MCF 10A (cell line): ENCODE data around the gene RAD51B. TPM values are rescaled to one million over a fixed set of nuclear protein-coding genes. Genes with fewer than 3 reads are reported as not detected.

Source experiments
- BruUV-seq: library from RNA; stranded (reverse); fragments of 400-500 nt; replicated peaks from 2 replicates; lab custom pipeline; 2021; lab: Mats Ljungman, UMichigan
- CTCF ChIA-PET: fragments of 300-600 bp; sonication (Branson Sonifier 250); formaldehyde crosslinking; extraction: SDS; loops from one replicate; lab custom pipeline; 2021; ENCODE audit warnings: antibody characterized with exemption, inconsistent platforms; lab: Yijun Ruan, JAX
- POLR2A ChIA-PET: fragments of 300-600, 350-650 bp; sonication (Branson Sonifier 250); formaldehyde crosslinking; extraction: SDS; loops from one replicate; lab custom pipeline; 2020; ENCODE audit warnings: antibody characterized with exemption, inconsistent platforms; lab: Yijun Ruan, JAX
- DNase-seq: peaks from one replicate; pipeline ENCODE4 v3.0.0-alpha.2; 2018; ENCODE audit not compliant: unreplicated experiment
- H3K27ac Mint-ChIP-seq: one replicate; pipeline ENCODE4 v1.8.0; 2022; ENCODE audit warnings: mild to moderate bottlenecking, low read depth, mixed read lengths; ENCODE audit not compliant: unreplicated experiment
- H3K27me3 Mint-ChIP-seq: one replicate; pipeline ENCODE4 v1.8.0; 2022; ENCODE audit warnings: mixed read lengths; ENCODE audit not compliant: insufficient read depth, unreplicated experiment
- H3K36me3 Mint-ChIP-seq: one replicate; pipeline ENCODE4 v1.8.0; 2022; ENCODE audit warnings: mild to moderate bottlenecking, moderate library complexity, mixed read lengths; ENCODE audit not compliant: insufficient read depth, unreplicated experiment
- H3K4me1 Mint-ChIP-seq: one replicate; pipeline ENCODE4 v1.8.0; 2022; ENCODE audit warnings: mixed read lengths; ENCODE audit not compliant: insufficient read depth, unreplicated experiment
- H3K4me3 Mint-ChIP-seq: one replicate; pipeline ENCODE4 v1.8.0; 2022; ENCODE audit warnings: mild to moderate bottlenecking, moderate library complexity, mixed read lengths; ENCODE audit not compliant: unreplicated experiment
- H3K9me3 Mint-ChIP-seq: one replicate; pipeline ENCODE4 v1.8.0; 2022; ENCODE audit warnings: mixed read lengths; ENCODE audit not compliant: unreplicated experiment
- intact Hi-C: fragments of 100-400 bp; cut with micrococcal nuclease; formaldehyde crosslinking; loops from 2 replicates; pipeline ENCODE4 v1.14.1; 2022
- total RNA-seq: library from RNA; stranded (reverse); gene quantifications from 2 replicates; pipeline ENCODE4 v1.2.3, GENCODE V29; 2022
- TF ChIP-seq, protein P1 (sequence below): fragments of 200-600 bp; IDR thresholded peaks from one replicate; pipeline ENCODE4 v1.8.0; 2022; ENCODE audit warnings: antibody characterized with exemption, mild to moderate bottlenecking; ENCODE audit not compliant: unreplicated experiment

RAD51B gene
- total RNA-seq, 1 experiment from 2014 or later: 14.6 TPM

DNA sequence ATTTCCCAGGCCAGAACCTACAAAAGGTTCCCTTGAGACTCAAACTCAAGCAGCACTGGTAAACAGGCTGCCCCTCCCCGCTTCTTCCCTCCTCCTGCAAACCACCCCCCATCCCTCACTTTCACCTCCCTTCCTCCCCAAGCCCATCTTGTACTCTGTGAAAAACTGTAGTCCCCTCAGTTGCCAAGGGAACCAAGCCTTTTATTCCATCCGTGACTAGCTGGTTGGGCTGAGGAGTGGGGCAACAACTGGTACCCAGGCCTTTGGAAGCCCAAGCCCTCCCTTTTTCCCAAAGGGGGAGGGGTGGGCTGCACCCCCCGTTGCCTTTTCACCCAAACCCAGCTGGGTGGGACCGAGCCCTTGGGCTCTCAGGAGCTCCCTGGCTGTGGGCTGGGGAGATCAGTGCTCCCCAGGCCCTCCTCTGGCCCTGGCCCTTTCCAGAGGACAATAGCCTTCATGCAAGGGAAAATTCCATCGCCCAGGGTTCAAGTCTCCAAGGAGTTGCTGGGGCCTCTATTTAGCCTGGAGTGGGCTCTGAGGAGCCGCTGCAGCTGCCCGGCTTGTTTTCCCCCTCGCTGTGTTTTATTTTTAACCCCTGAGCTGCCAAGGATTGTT is 911.3 kb downstream of the RAD51B start:
- Mint-ChIP-seq H3K36me3 (no peaks in the 10 kb centered on the region), H3K9me3 (no peaks in the 10 kb centered on the region), H3K4me1 (no peaks in the 10 kb centered on the region), H3K4me3 (no peak overlapping the region), H3K27ac (no peak overlapping the region), H3K27me3 (no peaks in the 10 kb centered on the region)
- intact Hi-C loops: no loop called here
- no TSS peak for BruUV-seq
- POLR2A ChIA-PET: interaction anchor here (0.6 to 1.4 kb wide), 2 partner anchors 11 to 211 kb away, joined by 3 read pairs; no protein-coding TSS in a partner anchor
- CTCF ChIA-PET: no interaction called here
- DNase-seq: no peak
- TF ChIP-seq, protein P1, sequence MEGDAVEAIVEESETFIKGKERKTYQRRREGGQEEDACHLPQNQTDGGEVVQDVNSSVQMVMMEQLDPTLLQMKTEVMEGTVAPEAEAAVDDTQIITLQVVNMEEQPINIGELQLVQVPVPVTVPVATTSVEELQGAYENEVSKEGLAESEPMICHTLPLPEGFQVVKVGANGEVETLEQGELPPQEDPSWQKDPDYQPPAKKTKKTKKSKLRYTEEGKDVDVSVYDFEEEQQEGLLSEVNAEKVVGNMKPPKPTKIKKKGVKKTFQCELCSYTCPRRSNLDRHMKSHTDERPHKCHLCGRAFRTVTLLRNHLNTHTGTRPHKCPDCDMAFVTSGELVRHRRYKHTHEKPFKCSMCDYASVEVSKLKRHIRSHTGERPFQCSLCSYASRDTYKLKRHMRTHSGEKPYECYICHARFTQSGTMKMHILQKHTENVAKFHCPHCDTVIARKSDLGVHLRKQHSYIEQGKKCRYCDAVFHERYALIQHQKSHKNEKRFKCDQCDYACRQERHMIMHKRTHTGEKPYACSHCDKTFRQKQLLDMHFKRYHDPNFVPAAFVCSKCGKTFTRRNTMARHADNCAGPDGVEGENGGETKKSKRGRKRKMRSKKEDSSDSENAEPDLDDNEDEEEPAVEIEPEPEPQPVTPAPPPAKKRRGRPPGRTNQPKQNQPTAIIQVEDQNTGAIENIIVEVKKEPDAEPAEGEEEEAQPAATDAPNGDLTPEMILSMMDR: no peak

DNA sequence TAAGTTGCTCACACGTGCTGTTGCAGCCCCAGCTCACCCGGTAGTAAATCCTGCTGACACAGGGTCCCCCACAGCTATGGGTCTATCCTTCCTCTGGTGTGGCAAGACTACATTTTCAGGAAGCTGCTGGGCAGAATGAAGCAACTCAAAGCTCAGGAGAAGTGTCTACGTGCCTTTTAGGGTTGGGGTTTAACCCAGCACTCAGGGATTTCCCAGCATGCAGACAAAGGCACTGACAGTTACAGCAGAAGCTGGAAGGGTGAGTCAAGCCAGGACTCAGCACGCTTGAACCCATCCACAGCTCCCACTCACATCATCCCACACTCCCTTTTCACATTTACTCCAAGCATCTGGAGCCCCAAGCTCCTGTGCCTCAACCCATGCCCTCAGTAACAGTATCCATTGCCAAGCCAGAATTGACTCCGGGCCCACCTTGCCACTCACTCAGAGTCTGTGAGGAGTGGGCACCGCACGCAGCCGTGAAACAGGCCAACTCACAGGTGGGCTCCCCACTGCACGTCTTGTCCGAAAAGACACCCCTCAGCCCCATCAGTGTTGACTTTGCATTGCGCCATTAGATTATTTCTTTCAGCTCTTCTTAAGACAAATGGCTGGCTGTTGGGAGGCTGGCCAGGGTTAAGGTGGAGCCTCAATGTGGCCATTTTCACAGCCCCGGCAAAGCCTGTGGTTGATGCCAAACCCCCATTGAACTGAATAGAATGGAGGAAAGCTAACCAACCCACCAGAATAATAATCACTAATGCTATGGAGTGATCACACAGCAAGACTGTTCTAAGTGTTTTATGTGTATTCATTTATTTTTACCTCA is 913.7 kb downstream of the RAD51B start:
- TF ChIP-seq, protein P1: no peak
- no peaks in the 10 kb centered on the region for H3K4me1 Mint-ChIP-seq
- CTCF ChIA-PET: interaction anchor here (1.0 kb wide), 1 partner anchor 12 kb away, joined by 3 read pairs; no protein-coding TSS in a partner anchor
- no peak overlapping the region for H3K27ac Mint-ChIP-seq
- intact Hi-C loops: no loop called here
- no peaks in the 10 kb centered on the region for H3K27me3 Mint-ChIP-seq
- no TSS peak for BruUV-seq
- H3K36me3 Mint-ChIP-seq: no peaks in the 10 kb centered on the region
- H3K4me3 Mint-ChIP-seq: no peak overlapping the region
- no peak for DNase-seq
- no peaks in the 10 kb centered on the region for H3K9me3 Mint-ChIP-seq
- POLR2A ChIA-PET: interaction anchor here (1.4 kb wide), 1 partner anchor 14 kb away, joined by 4 read pairs; no protein-coding TSS in a partner anchor

DNA sequence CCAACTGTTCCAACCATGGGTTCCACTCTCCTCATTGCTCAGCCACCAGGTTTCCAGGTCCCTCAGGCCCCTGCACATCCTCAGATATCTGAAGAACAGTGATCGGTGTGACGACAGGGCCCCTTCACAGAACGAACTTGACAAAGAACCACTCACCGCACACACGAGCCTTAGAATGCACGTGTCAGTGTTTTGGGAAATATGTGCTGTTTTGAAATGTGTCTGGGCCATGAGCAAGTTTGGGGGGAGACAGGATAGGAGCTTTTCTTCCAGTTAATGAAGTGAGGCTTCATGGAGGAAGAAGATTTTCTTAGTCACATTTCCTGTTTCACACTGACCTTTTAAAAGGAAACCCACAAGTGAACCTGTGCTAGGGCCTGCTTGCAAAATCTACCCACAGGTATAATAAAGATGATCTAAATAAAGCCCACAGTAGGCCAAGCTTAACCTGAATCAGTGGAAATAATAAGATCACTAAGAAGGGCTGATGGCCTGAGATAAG is 914.7 kb downstream of the RAD51B start:
- no peak for DNase-seq
- Mint-ChIP-seq H3K27ac (no peak overlapping the region), H3K4me1 (no peaks in the 10 kb centered on the region), H3K4me3 (no peak overlapping the region), H3K36me3 (no peaks in the 10 kb centered on the region), H3K9me3 (no peaks in the 10 kb centered on the region), H3K27me3 (no peaks in the 10 kb centered on the region)
- BruUV-seq: no TSS peak
- ChIA-PET POLR2A (no interaction called here), CTCF (interaction anchor here (0.5 to 1.0 kb wide), 2 partner anchors 11 to 373 kb away, joined by 3 read pairs; no protein-coding TSS in a partner anchor)
- TF ChIP-seq, protein P1: no peak
- intact Hi-C loops: no loop called here

DNA sequence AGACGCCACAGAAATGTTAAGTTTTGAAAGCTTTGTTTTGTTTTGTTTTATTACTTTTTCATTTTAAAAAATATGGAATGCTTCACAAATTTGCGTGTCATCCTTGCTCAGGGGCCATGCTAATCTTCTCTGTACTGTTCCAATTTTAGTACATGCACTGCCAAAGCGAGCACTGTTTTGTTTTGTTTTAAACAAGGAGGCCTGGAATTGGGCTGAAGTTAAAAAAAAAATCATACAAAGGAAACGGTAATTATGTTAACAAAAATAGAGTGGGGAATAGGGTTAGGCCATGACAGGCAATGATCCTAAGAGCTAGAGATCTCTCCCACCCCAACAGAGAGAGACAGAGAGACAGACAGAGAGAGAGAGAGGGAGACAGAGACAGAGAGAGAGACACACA is 916.3 kb downstream of the RAD51B start:
- H3K27me3 Mint-ChIP-seq: no peaks in the 10 kb centered on the region
- DNase-seq: no peak
- H3K27ac Mint-ChIP-seq: no peak overlapping the region
- BruUV-seq: no TSS peak
- H3K4me3 Mint-ChIP-seq: no peak overlapping the region
- H3K9me3 Mint-ChIP-seq: no peaks in the 10 kb centered on the region
- no peaks in the 10 kb centered on the region for H3K4me1 Mint-ChIP-seq
- H3K36me3 Mint-ChIP-seq: no peaks in the 10 kb centered on the region
- TF ChIP-seq, protein P1: no peak
- CTCF ChIA-PET: interaction anchor here (0.6 to 0.9 kb wide), 2 partner anchors 17 to 36 kb away, joined by 3 to 4 read pairs; no protein-coding TSS in a partner anchor
- intact Hi-C loops: no loop called here
- POLR2A ChIA-PET: interaction anchor here (0.8 kb wide), 1 partner anchor 21 kb away, joined by 3 read pairs; no protein-coding TSS in a partner anchor
